HEK293 (cell line): ENCODE data around the gene SLC2A9.

Source experiments
- ELK4 ChIP-seq: IDR thresholded peaks from 2 replicates; pipeline ENCODE4 v1.6.1; 2011; ENCODE audit warnings: mild to moderate bottlenecking, low read depth, low read length, borderline replicate concordance
- FEZF1 ChIP-seq: fragments of 450-650 bp; formaldehyde crosslinking; IDR thresholded peaks from 2 replicates; pipeline ENCODE4 v1.5.1; 2016; ENCODE audit warnings: missing biosample characterization, missing genetic modification characterization
- GLIS2 ChIP-seq: fragments of 450-650 bp; formaldehyde crosslinking; IDR thresholded peaks from 2 replicates; pipeline ENCODE4 v1.5.1; 2016; ENCODE audit warnings: missing biosample characterization, missing genetic modification characterization
- KLF16 ChIP-seq: fragments of 450-650 bp; formaldehyde crosslinking; IDR thresholded peaks from 2 replicates; pipeline ENCODE4 v1.5.1; 2017; ENCODE audit warnings: missing biosample characterization, missing genetic modification characterization
- PBX3 ChIP-seq: sonication (generic); formaldehyde crosslinking; IDR thresholded peaks from 2 replicates; pipeline ENCODE4 v1.8.1; 2022; ENCODE audit warnings: mild to moderate bottlenecking, moderate library complexity, missing genetic modification reagents
- REST ChIP-seq: fragments of 450-650 bp; formaldehyde crosslinking; IDR thresholded peaks from 2 replicates; pipeline ENCODE4 v1.5.1; 2016; ENCODE audit warnings: missing biosample characterization, missing genetic modification characterization
- SP3 ChIP-seq: fragments of 450-650 bp; formaldehyde crosslinking; IDR thresholded peaks from 2 replicates; pipeline ENCODE4 v1.5.1; 2016; ENCODE audit warnings: missing biosample characterization, missing genetic modification characterization
- ZFHX2 ChIP-seq: fragments of 450-650 bp; formaldehyde crosslinking; conservative IDR thresholded peaks from 2 replicates; pipeline ENCODE4 v1.5.1; 2016; ENCODE audit warnings: missing biosample characterization, missing genetic modification characterization
- ZFP3 ChIP-seq: fragments of 450-650 bp; formaldehyde crosslinking; IDR thresholded peaks from 2 replicates; pipeline ENCODE4 v1.5.1; 2016; ENCODE audit warnings: low read depth, missing biosample characterization, missing genetic modification characterization
- ZIC2 ChIP-seq: fragments of 450-650 bp; formaldehyde crosslinking; IDR thresholded peaks from 2 replicates; pipeline ENCODE4 v1.5.1; 2016; ENCODE audit warnings: missing biosample characterization, missing genetic modification characterization
- ZNF121 ChIP-seq: fragments of 450-650 bp; formaldehyde crosslinking; IDR thresholded peaks from 2 replicates; pipeline ENCODE4 v1.5.1; 2016; ENCODE audit warnings: missing biosample characterization, missing genetic modification characterization
- ZNF274 ChIP-seq, 2 experiments: fragments of 200-500 bp in 1 of 2; fragments of 450-650 bp in 1 of 2; sonication (Bioruptor generic) in 1 of 2; formaldehyde crosslinking in 1 of 2; IDR thresholded peaks; 2 replicates each; pipeline versions ENCODE4 v1.5.1 to v1.6.1; 2014 to 2016; ENCODE audit warnings: borderline replicate concordance in 1 of 2, inconsistent platforms in 1 of 2, low read length in 1 of 2, missing biosample characterization in 1 of 2, missing genetic modification characterization in 1 of 2
- ZNF639 ChIP-seq: fragments of 450-650 bp; formaldehyde crosslinking; IDR thresholded peaks from 2 replicates; pipeline ENCODE4 v1.5.1; 2016; ENCODE audit warnings: missing biosample characterization, missing genetic modification characterization
- TF ChIP-seq, protein P1 (sequence below): fragments of 450-650 bp; formaldehyde crosslinking; IDR thresholded peaks from 2 replicates; pipeline ENCODE4 v1.5.1; 2016; ENCODE audit warnings: missing biosample characterization, missing genetic modification characterization

- TF ChIP-seq ZFHX2 (tag by site-specific recombination) (no peak), ZFP3 (tag by site-specific recombination) (no peak), REST (tag by site-specific recombination) (no peak), ZNF639 (no peak), ELK4 (no peak), ZNF274 (IDR thresholded peaks at IDR 0.05; ENCODE audit: low read length) (no peak), ZNF274 (tag by site-specific recombination; IDR thresholded peaks at IDR 0.05; ENCODE audit: borderline replicate concordance) (no peak), GLIS2 (tag by site-specific recombination) (no peak), FEZF1 (tag by site-specific recombination) (no peak), ZNF121 (tag by site-specific recombination) (no peak), KLF16 (tag by site-specific recombination) (no peak), SP3 (tag by site-specific recombination) (no peak), ZIC2 (tag by site-specific recombination) (no peak), PBX3 (CRISPR knock-in tag) (no peak)
- TF ChIP-seq, protein P1, sequence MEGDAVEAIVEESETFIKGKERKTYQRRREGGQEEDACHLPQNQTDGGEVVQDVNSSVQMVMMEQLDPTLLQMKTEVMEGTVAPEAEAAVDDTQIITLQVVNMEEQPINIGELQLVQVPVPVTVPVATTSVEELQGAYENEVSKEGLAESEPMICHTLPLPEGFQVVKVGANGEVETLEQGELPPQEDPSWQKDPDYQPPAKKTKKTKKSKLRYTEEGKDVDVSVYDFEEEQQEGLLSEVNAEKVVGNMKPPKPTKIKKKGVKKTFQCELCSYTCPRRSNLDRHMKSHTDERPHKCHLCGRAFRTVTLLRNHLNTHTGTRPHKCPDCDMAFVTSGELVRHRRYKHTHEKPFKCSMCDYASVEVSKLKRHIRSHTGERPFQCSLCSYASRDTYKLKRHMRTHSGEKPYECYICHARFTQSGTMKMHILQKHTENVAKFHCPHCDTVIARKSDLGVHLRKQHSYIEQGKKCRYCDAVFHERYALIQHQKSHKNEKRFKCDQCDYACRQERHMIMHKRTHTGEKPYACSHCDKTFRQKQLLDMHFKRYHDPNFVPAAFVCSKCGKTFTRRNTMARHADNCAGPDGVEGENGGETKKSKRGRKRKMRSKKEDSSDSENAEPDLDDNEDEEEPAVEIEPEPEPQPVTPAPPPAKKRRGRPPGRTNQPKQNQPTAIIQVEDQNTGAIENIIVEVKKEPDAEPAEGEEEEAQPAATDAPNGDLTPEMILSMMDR (tag by site-specific recombination) = no peak
These were observed 129.6 kb downstream of the SLC2A9 start for GRCh38 chr4:9891740-9892139.
